HG02571 (cell line): ENCODE measurements around the gene SERPINB8.

Source experiments
- ATAC-seq: cut with Tn5 transposase; IDR thresholded peaks from one replicate; pipeline ENCODE4 v1.9.1; 2021; ENCODE audit warnings: mild to moderate bottlenecking, moderate library complexity; ENCODE audit not compliant: unreplicated experiment

The SERPINB8 gene

GRCh38 chr18:64011513-64011912, 41.6 kb downstream of the SERPINB8 start:
- ATAC-seq = no peak

GRCh38 chr18:64017870-64018269, 48.0 kb downstream of the SERPINB8 start:
- ATAC-seq = no peak

GRCh38 chr18:64019922-64020756, 50.3 kb downstream of the SERPINB8 start:
- ATAC-seq = no peak

- ATAC-seq = no peak
Measured at GRCh38 chr18:64026350-64026749, 56.5 kb downstream of the SERPINB8 start.

GRCh38 chr18:64027931-64028695, 58.2 kb downstream of the SERPINB8 start:
- peak; percentile 76 for ATAC-seq

- ATAC-seq = no peak
Measured at GRCh38 chr18:64029096-64029495, 59.2 kb downstream of the SERPINB8 start.

- ATAC-seq = no peak
Measured at GRCh38 chr18:64031411-64031810, 61.5 kb downstream of the SERPINB8 start.

- no peak for ATAC-seq
Measured at GRCh38 chr18:64032312-64032711, 62.4 kb downstream of the SERPINB8 start.

GRCh38 chr18:64037812-64038414, 68.0 kb downstream of the SERPINB8 start:
- ATAC-seq = peak; percentile 51
